DND-41 (cell line): Measurements from ENCODE around the gene NACC2.

Experiments
- ATAC-seq: fragments of 200-7000 bp; cut with Tn5 transposase; 3 replicates; pipeline ENCODE4 v1.9.1; 2021; ENCODE audit warnings: low read depth; ENCODE audit not compliant: insufficient read depth
- DNase-seq: peaks from one replicate; pipeline ENCODE4 v3.0.0-alpha.2; 2020
- H2AFZ ChIP-seq: 2 replicates; pipeline ENCODE4 v1.6.0; 2012; ENCODE audit warnings: low read depth, low read length
- H3K27ac ChIP-seq: 2 replicates; pipeline ENCODE4 v1.5.1; 2012; ENCODE audit warnings: low read length, inconsistent platforms
- H3K27me3 ChIP-seq: fragments of 200-600 bp; sonication (generic); 2 replicates; pipeline ENCODE4 v1.6.0; 2012; ENCODE audit warnings: low read length, mild to moderate bottlenecking, inconsistent platforms; ENCODE audit not compliant: insufficient read depth, poor library complexity
- H3K36me3 ChIP-seq: 2 replicates; pipeline ENCODE4 v1.5.1; 2012; ENCODE audit warnings: low read length, inconsistent platforms; ENCODE audit not compliant: insufficient read depth
- H3K4me1 ChIP-seq: 2 replicates; pipeline ENCODE4 v1.5.1; 2012; ENCODE audit warnings: mild to moderate bottlenecking, low read length; ENCODE audit not compliant: insufficient read depth
- H3K4me2 ChIP-seq: 2 replicates; pipeline ENCODE4 v1.6.0; 2012; ENCODE audit warnings: mild to moderate bottlenecking, moderate library complexity, low read length, inconsistent platforms; ENCODE audit not compliant: insufficient read depth
- H3K4me3 ChIP-seq, 2 experiments: fragments of 200-600 bp in 1 of 2; shearing (Covaris generic) in 1 of 2; 2 replicates each; pipeline ENCODE4 v1.5.1; 2012 to 2016; ENCODE audit warnings: inconsistent platforms in 2 of 2, low read length in 2 of 2, mild to moderate bottlenecking in 2 of 2, low read depth in 1 of 2, moderate library complexity in 1 of 2
- H3K79me2 ChIP-seq: 2 replicates; pipeline ENCODE4 v1.6.0; 2012; ENCODE audit warnings: low read length, inconsistent platforms; ENCODE audit not compliant: insufficient read depth
- H3K9ac ChIP-seq: 2 replicates; pipeline ENCODE4 v1.6.0; 2012; ENCODE audit warnings: low read depth, mild to moderate bottlenecking, inconsistent platforms, low read length, moderate library complexity
- H3K9me3 ChIP-seq: 2 replicates; pipeline ENCODE4 v1.5.1; 2012; ENCODE audit warnings: low read length, moderate library complexity, mild to moderate bottlenecking, inconsistent platforms; ENCODE audit not compliant: insufficient read depth, severe bottlenecking
- H4K20me1 ChIP-seq: 2 replicates; pipeline ENCODE4 v1.6.0; 2012; ENCODE audit warnings: low read length; ENCODE audit not compliant: insufficient read depth
- CTCF ChIP-seq: IDR thresholded peaks from 2 replicates; pipeline ENCODE4 v1.5.1; 2012; ENCODE audit warnings: borderline replicate concordance, low read length, moderate library complexity, mild to moderate bottlenecking; ENCODE audit not compliant: poor library complexity, severe bottlenecking; ENCODE audit errors: extremely low read depth
- EZH2 ChIP-seq: IDR thresholded peaks from 3 replicates; pipeline ENCODE4 v1.6.1; 2012; ENCODE audit warnings: borderline replicate concordance, low read depth, mild to moderate bottlenecking, moderate library complexity, low read length, inconsistent platforms; ENCODE audit not compliant: severe bottlenecking

The NACC2 gene

GRCh38 chr9:136093346-136093986 is 1.6 kb downstream of the NACC2 start:
- H3K9me3 ChIP-seq, result no peaks in the 10 kb centered on the region
- ATAC-seq (no peak), DNase-seq (no peak)
- no peak overlapping the region for H3K9ac ChIP-seq
- H3K79me2 ChIP-seq, result no peaks in the 10 kb centered on the region
- H3K27ac ChIP-seq, result no peak overlapping the region
- no peaks in the 10 kb centered on the region for H3K36me3 ChIP-seq
- no peak overlapping the region for H2AFZ ChIP-seq
- TF ChIP-seq EZH2 (no peak), CTCF (no peak)
- peaks cover 5% of the 10 kb centered on the region; the same call in 1 of the 2 replicates for H3K4me1 ChIP-seq
- no peak overlapping the region for H3K4me3 ChIP-seq
- peaks cover 6% of the 10 kb centered on the region for H3K27me3 ChIP-seq
- no peaks in the 10 kb centered on the region; the same call in 1 of the 2 replicates for H4K20me1 ChIP-seq
- H3K4me2 ChIP-seq, result no peak overlapping the region

- H3K4me3 ChIP-seq, result no peak overlapping the region
- no peak overlapping the region for H3K9ac ChIP-seq
- H3K79me2 ChIP-seq, result no peaks in the 10 kb centered on the region
- no peaks in the 10 kb centered on the region for H3K36me3 ChIP-seq
- H3K27me3 ChIP-seq, result peaks cover 10% of the 10 kb centered on the region
- H3K9me3 ChIP-seq, result no peaks in the 10 kb centered on the region
- peaks cover 7% of the 10 kb centered on the region; the same call in 1 of the 2 replicates for H3K4me1 ChIP-seq
- H3K27ac ChIP-seq, result no peak overlapping the region
- no peak overlapping the region for H2AFZ ChIP-seq
- no peak for ATAC-seq
- no peak for DNase-seq
- no peak for TF ChIP-seq EZH2
- TF ChIP-seq CTCF, result no peak
- no peak overlapping the region for H3K4me2 ChIP-seq
- H4K20me1 ChIP-seq, result no peaks in the 10 kb centered on the region; the same call in 1 of the 2 replicates
Measured at GRCh38 chr9:136092741-136093140, 2.3 kb downstream of the NACC2 start.

- ATAC-seq (no peak), DNase-seq (no peak)
- Histone ChIP-seq H3K79me2 (no peaks in the 10 kb centered on the region), H3K27me3 (peaks cover 10% of the 10 kb centered on the region), H3K9me3 (no peaks in the 10 kb centered on the region), H3K36me3 (no peaks in the 10 kb centered on the region), H3K4me1 (peaks cover 7% of the 10 kb centered on the region; the same call in 1 of the 2 replicates), H4K20me1 (no peaks in the 10 kb centered on the region; the same call in 1 of the 2 replicates), H2AFZ (no peak overlapping the region), H3K9ac (no peak overlapping the region), H3K4me2 (no peak overlapping the region), H3K4me3 (no peak overlapping the region), H3K27ac (no peak overlapping the region)
- TF ChIP-seq CTCF (no peak), EZH2 (no peak)
Measured at GRCh38 chr9:136092353-136092650, 2.8 kb downstream of the NACC2 start.
